Airway epithelial cell (primary cell): ENCODE results near the gene TXNDC2. TPM values are rescaled to one million over a fixed set of nuclear protein-coding genes. Genes with fewer than 3 reads are reported as not detected.

Experiments used
- total RNA-seq: library from RNA; depleted of rRNA; stranded (reverse); fragments of >200 nt; gene quantifications from 2 replicates; pipeline ENCODE4 v1.2.3, GENCODE V29; 2015

TXNDC2 gene
- total RNA-seq, result 0.07 TPM in 1 of 2 replicates, not detected in the other

DNA sequence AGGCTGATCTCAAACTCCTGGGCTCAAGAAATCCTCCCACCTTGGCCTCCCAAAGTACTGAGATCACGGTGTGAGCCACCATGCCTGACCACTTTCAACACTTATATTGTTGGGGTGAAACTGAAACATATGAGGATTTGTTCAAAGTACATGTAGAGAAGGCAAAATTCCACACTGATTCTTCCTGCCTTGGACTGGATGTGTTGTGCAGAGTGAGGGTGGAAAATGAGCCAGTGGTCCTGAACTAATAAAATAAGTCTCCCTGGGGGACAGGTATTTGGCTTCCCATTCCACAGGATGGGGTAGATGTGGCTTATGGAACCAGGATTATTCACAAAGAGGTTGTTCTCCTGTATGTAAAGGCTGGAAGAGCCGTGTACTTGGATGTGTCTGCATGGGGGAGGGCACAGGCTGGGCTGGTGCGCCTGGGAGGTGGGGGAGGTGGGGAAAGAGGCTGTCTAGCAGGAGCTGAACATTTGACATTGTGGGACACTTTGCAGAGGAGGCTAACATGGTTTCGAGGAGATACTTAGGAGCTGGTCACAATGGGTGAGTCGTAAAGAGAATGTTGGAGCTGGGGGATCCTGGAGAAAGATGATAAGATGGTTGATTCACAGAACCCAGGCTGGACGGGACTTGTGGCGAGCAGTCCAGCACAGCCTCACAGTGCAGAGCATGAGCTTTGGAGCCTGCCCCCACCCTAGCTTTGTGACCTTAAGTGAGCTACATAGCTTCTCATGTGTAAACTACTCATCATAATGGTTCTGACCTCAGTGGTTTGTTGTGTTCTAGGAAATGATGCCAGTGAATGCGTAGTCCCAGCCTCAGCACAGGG is at the start of gene TXNDC2:
TSS of gene TXNDC2 (plus strand) at position 804 of the 835 bp plus-strand sequence. CDS start 708 bp downstream, outside the sequence.

DNA sequence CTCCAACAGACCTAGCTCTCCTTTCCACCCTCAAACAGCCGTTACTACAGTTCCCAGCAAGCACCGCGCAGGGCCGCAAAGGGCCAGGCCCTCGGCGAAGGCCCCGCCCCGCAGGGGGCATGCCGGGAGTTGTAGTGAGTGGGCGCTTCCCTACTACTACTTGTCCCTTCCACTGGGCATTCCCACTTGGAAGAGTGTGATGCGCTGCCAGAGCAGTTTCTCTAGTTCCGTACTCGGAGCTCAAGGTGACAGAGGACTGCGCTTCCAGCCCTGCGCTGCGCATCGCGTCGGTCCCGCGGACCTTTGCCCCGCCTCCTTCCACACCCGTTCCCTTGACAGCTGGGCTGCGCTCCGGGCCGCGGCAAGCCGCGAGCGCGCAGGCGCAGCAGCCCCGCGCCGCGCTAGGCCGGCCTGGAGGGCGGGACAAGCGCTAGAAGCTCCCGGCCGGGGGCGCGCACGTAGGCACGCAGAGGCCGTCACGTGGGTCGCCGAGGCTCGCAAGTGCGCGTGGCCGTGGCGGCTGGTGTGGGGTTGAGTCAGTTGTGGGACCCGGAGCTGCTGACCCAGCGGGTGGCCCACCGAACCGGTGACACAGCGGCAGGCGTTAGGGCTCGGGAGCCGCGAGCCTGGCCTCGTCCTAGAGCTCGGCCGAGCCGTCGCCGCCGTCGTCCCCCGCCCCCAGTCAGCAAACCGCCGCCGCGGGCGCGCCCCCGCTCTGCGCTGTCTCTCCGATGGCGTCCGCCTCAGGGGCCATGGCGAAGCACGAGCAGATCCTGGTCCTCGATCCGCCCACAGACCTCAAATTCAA is 28.0 kb downstream of the TXNDC2 start, which contains the start of gene VAPA:
TSS of gene VAPA (plus strand) at position 491 of the 808 bp plus-strand sequence. CDS start at position 732, 241 bp downstream.

Other genes starting within 250 kb of the TXNDC2 start
- gene RAB31, start 177.7 kb upstream of the TXNDC2 start, total RNA-seq, result 25.0 and 26.0 TPM in 2 replicates
- 153 and 170 TPM in 2 replicates for gene VAPA, start 28.0 kb downstream of the TXNDC2 start, total RNA-seq